HEK293 (cell line): ENCODE measurements around the gene KCNJ15.

Source experiments
- CTCF ChIA-PET: fragments of 350-600 bp; formaldehyde crosslinking; extraction: SDS; loops from one replicate; lab custom pipeline; 2021; ENCODE audit warnings: antibody characterized with exemption; lab: Yijun Ruan, JAX
- POLR2A ChIA-PET: fragments of 300-600 bp; formaldehyde crosslinking; extraction: SDS; loops from one replicate; lab custom pipeline; 2020; ENCODE audit warnings: antibody characterized with exemption, inconsistent platforms; lab: Yijun Ruan, JAX
- H3K27ac ChIP-seq: fragments of 200-500 bp; sonication (Bioruptor generic); 2 replicates; pipeline ENCODE4 v1.5.1; 2014; ENCODE audit warnings: low read depth, low read length, control low read depth, inconsistent platforms; ENCODE audit errors: extremely low read depth
- H3K36me3 ChIP-seq, 2 experiments: fragments of 200-500 bp in 1 of 2; sonication (Bioruptor generic) in 1 of 2; 1 replicate in 1 of 2; 2 replicates in 1 of 2; pipeline ENCODE4 v1.5.1; 2014 to 2017; ENCODE audit warnings: inconsistent platforms in 2 of 2, low read length in 2 of 2; ENCODE audit not compliant: control insufficient read depth in 2 of 2, insufficient read depth in 1 of 2
- H3K4me1 ChIP-seq: fragments of 200-500 bp; sonication (Bioruptor generic); 2 replicates; pipeline ENCODE4 v1.5.1; 2014; ENCODE audit warnings: mild to moderate bottlenecking, low read length, inconsistent platforms; ENCODE audit not compliant: control insufficient read depth, insufficient read depth
- H3K4me3 ChIP-seq: 2 replicates; pipeline ENCODE4 v1.5.1; 2011; ENCODE audit warnings: low read depth, mild to moderate bottlenecking, control low read depth, low read length, moderate library complexity
- H3K9me3 ChIP-seq: fragments of 200-500 bp; sonication (Bioruptor generic); 2 replicates; pipeline ENCODE4 v1.5.1; 2014; ENCODE audit warnings: low read depth, low read length, inconsistent platforms; ENCODE audit not compliant: control insufficient read depth, insufficient read depth
- BCL11B ChIP-seq: fragments of 450-650 bp; formaldehyde crosslinking; IDR thresholded peaks from 2 replicates; pipeline ENCODE4 v1.5.1; 2016; ENCODE audit warnings: low read depth, missing biosample characterization, missing genetic modification characterization
- EGR2 ChIP-seq: fragments of 450-650 bp; formaldehyde crosslinking; IDR thresholded peaks from 2 replicates; pipeline ENCODE4 v1.5.1; 2016; ENCODE audit warnings: low read depth, missing biosample characterization, missing genetic modification characterization
- INSM2 ChIP-seq: fragments of 450-650 bp; formaldehyde crosslinking; IDR thresholded peaks from 2 replicates; pipeline ENCODE4 v1.5.1; 2016; ENCODE audit warnings: missing biosample characterization, missing genetic modification characterization
- KLF1 ChIP-seq: fragments of 450-650 bp; formaldehyde crosslinking; IDR thresholded peaks from 2 replicates; pipeline ENCODE4 v1.5.1; 2016; ENCODE audit warnings: missing biosample characterization, missing genetic modification characterization
- RBAK ChIP-seq: fragments of 450-650 bp; formaldehyde crosslinking; IDR thresholded peaks from 2 replicates; pipeline ENCODE4 v1.5.1; 2016; ENCODE audit warnings: missing biosample characterization, missing genetic modification characterization
- REPIN1 ChIP-seq: fragments of 450-650 bp; formaldehyde crosslinking; IDR thresholded peaks from 2 replicates; pipeline ENCODE4 v1.5.1; 2017; ENCODE audit warnings: missing biosample characterization, missing genetic modification characterization, low read depth
- SCRT1 ChIP-seq: fragments of 450-650 bp; formaldehyde crosslinking; IDR thresholded peaks from 2 replicates; pipeline ENCODE4 v1.5.1; 2016; ENCODE audit warnings: missing biosample characterization, missing genetic modification characterization, borderline replicate concordance
- YY1 ChIP-seq: fragments of 450-650 bp; formaldehyde crosslinking; IDR thresholded peaks from 2 replicates; pipeline ENCODE4 v1.5.1; 2018; ENCODE audit warnings: missing biosample characterization, missing genetic modification characterization
- ZBTB48 ChIP-seq: fragments of 450-650 bp; formaldehyde crosslinking; IDR thresholded peaks from 2 replicates; pipeline ENCODE4 v1.5.1; 2016; ENCODE audit warnings: missing biosample characterization, missing genetic modification characterization
- ZNF10 ChIP-seq: fragments of 450-650 bp; formaldehyde crosslinking; IDR thresholded peaks from 2 replicates; pipeline ENCODE4 v1.5.1; 2017; ENCODE audit warnings: missing biosample characterization, missing genetic modification characterization
- ZNF132 ChIP-seq: fragments of 450-650 bp; formaldehyde crosslinking; IDR thresholded peaks from 2 replicates; pipeline ENCODE4 v1.5.1; 2017; ENCODE audit warnings: missing biosample characterization, missing genetic modification characterization, borderline replicate concordance
- ZNF138 ChIP-seq: fragments of 450-650 bp; formaldehyde crosslinking; IDR thresholded peaks from 2 replicates; pipeline ENCODE4 v1.5.1; 2016; ENCODE audit warnings: missing biosample characterization, missing genetic modification characterization, borderline replicate concordance
- ZNF140 ChIP-seq: fragments of 450-650 bp; formaldehyde crosslinking; IDR thresholded peaks from 2 replicates; pipeline ENCODE4 v1.5.1; 2016; ENCODE audit warnings: missing biosample characterization, missing genetic modification characterization
- ZNF214 ChIP-seq: fragments of 450-650 bp; formaldehyde crosslinking; IDR thresholded peaks from 2 replicates; pipeline ENCODE4 v1.5.1; 2017; ENCODE audit warnings: missing biosample characterization, mild to moderate bottlenecking, missing genetic modification characterization, borderline replicate concordance
- ZNF362 ChIP-seq: fragments of 450-650 bp; formaldehyde crosslinking; IDR thresholded peaks from 2 replicates; pipeline ENCODE4 v1.5.1; 2016; ENCODE audit warnings: missing biosample characterization, missing genetic modification characterization
- ZNF37A ChIP-seq: fragments of 450-650 bp; IDR thresholded peaks from 2 replicates; pipeline ENCODE4 v1.5.1; 2018; ENCODE audit warnings: missing biosample characterization, missing genetic modification characterization
- ZNF48 ChIP-seq: fragments of 450-650 bp; formaldehyde crosslinking; IDR thresholded peaks from 2 replicates; pipeline ENCODE4 v1.5.1; 2016; ENCODE audit warnings: missing biosample characterization, missing genetic modification characterization
- ZNF514 ChIP-seq: fragments of 450-650 bp; formaldehyde crosslinking; IDR thresholded peaks from 2 replicates; pipeline ENCODE4 v1.5.1; 2016; ENCODE audit warnings: missing biosample characterization, missing genetic modification characterization
- ZNF518A ChIP-seq: fragments of 450-650 bp; formaldehyde crosslinking; conservative IDR thresholded peaks from 2 replicates; pipeline ENCODE4 v1.5.1; 2016; ENCODE audit warnings: low read depth, missing biosample characterization, missing genetic modification characterization
- ZNF530 ChIP-seq: fragments of 450-650 bp; formaldehyde crosslinking; IDR thresholded peaks from 2 replicates; pipeline ENCODE4 v1.5.1; 2016; ENCODE audit warnings: low read depth, missing biosample characterization, missing genetic modification characterization
- ZNF560 ChIP-seq: fragments of 450-650 bp; formaldehyde crosslinking; IDR thresholded peaks from 2 replicates; pipeline ENCODE4 v1.5.1; 2017; ENCODE audit warnings: missing biosample characterization, missing genetic modification characterization, borderline replicate concordance
- ZNF561 ChIP-seq: fragments of 450-650 bp; IDR thresholded peaks from 2 replicates; pipeline ENCODE4 v1.5.1; 2018; ENCODE audit warnings: missing biosample characterization, missing genetic modification characterization, borderline replicate concordance
- ZNF585B ChIP-seq: fragments of 450-650 bp; formaldehyde crosslinking; IDR thresholded peaks from 2 replicates; pipeline ENCODE4 v1.5.1; 2016; ENCODE audit warnings: missing biosample characterization, missing genetic modification characterization
- ZNF596 ChIP-seq: fragments of 450-650 bp; IDR thresholded peaks from 2 replicates; pipeline ENCODE4 v1.5.0; 2018; ENCODE audit warnings: missing biosample characterization, mild to moderate bottlenecking, missing genetic modification characterization, moderate library complexity
- ZNF621 ChIP-seq: fragments of 450-650 bp; formaldehyde crosslinking; IDR thresholded peaks from 2 replicates; pipeline ENCODE4 v1.5.1; 2017; ENCODE audit warnings: missing biosample characterization, missing genetic modification characterization
- ZNF677 ChIP-seq: fragments of 450-650 bp; IDR thresholded peaks from 2 replicates; pipeline ENCODE4 v1.5.0; 2018; ENCODE audit warnings: missing biosample characterization, mild to moderate bottlenecking, missing genetic modification characterization, moderate library complexity
- ZNF785 ChIP-seq: fragments of 450-650 bp; formaldehyde crosslinking; IDR thresholded peaks from 2 replicates; pipeline ENCODE4 v1.5.1; 2016; ENCODE audit warnings: missing biosample characterization, missing genetic modification characterization
- ZNF792 ChIP-seq: fragments of 450-650 bp; formaldehyde crosslinking; IDR thresholded peaks from 2 replicates; pipeline ENCODE4 v1.5.1; 2016; ENCODE audit warnings: missing biosample characterization, missing genetic modification characterization

KCNJ15 gene

GRCh38 chr21:38242061-38242460, 14.7 kb upstream of the KCNJ15 start:
- H3K36me3 ChIP-seq: no peaks in the 10 kb centered on the region
- ChIA-PET CTCF (interaction anchor here (0.5 to 2.6 kb wide), 2 partner anchors 91 to 110 kb away, joined by 3 to 6 read pairs; no protein-coding TSS in a partner anchor), POLR2A (no interaction called here)
- H3K9me3 ChIP-seq: no peaks in the 10 kb centered on the region
- H3K4me3 ChIP-seq: no peak overlapping the region
- no peak overlapping the region for H3K27ac ChIP-seq
- TF ChIP-seq ZBTB48 (tag by site-specific recombination) (no peak), ZNF561 (tag by site-specific recombination) (no peak), ZNF560 (tag by site-specific recombination) (no peak), ZNF514 (tag by site-specific recombination) (no peak), ZNF37A (tag by site-specific recombination) (no peak), ZNF677 (tag by site-specific recombination) (no peak), RBAK (no peak), ZNF48 (tag by site-specific recombination) (no peak), ZNF140 (tag by site-specific recombination) (no peak), ZNF785 (tag by site-specific recombination) (no peak), ZNF596 (tag by site-specific recombination) (no peak), ZNF530 (tag by site-specific recombination) (no peak), ZNF10 (tag by site-specific recombination) (no peak), ZNF132 (tag by site-specific recombination) (no peak), ZNF621 (tag by site-specific recombination) (no peak), ZNF585B (tag by site-specific recombination) (no peak), EGR2 (tag by site-specific recombination) (no peak), BCL11B (no peak), ZNF362 (tag by site-specific recombination) (no peak), REPIN1 (tag by site-specific recombination) (no peak)
- H3K4me1 ChIP-seq: peaks cover 12% of the 10 kb centered on the region

GRCh38 chr21:38243732-38244406, 12.9 kb upstream of the KCNJ15 start:
- H3K4me3 ChIP-seq: no peak overlapping the region
- H3K27ac ChIP-seq: no peak overlapping the region
- H3K36me3 ChIP-seq: no peaks in the 10 kb centered on the region
- CTCF ChIA-PET: interaction anchor here (0.8 to 2.6 kb wide), 6 partner anchors 10 to 114 kb away, joined by 3 to 6 read pairs (median 3); no protein-coding TSS in a partner anchor
- POLR2A ChIA-PET: no interaction called here
- H3K9me3 ChIP-seq: no peaks in the 10 kb centered on the region
- H3K4me1 ChIP-seq: peaks cover 18% of the 10 kb centered on the region
- TF ChIP-seq ZNF596 (tag by site-specific recombination) (no peak), ZNF214 (tag by site-specific recombination) (no peak), KLF1 (tag by site-specific recombination) (no peak), SCRT1 (no peak), YY1 (tag by site-specific recombination) (no peak), INSM2 (tag by site-specific recombination) (no peak), ZNF785 (tag by site-specific recombination) (no peak), ZNF138 (tag by site-specific recombination) (no peak), ZNF792 (no peak), ZNF518A (no peak)
